ENCODE results near the gene SMARCD1. TPM values are rescaled to one million over a fixed set of nuclear protein-coding genes. Genes with fewer than 3 reads are reported as not detected.

Gene SMARCD1
- total RNA-seq, 1 donor from 2014 or later, result 108 TPM

DNA sequence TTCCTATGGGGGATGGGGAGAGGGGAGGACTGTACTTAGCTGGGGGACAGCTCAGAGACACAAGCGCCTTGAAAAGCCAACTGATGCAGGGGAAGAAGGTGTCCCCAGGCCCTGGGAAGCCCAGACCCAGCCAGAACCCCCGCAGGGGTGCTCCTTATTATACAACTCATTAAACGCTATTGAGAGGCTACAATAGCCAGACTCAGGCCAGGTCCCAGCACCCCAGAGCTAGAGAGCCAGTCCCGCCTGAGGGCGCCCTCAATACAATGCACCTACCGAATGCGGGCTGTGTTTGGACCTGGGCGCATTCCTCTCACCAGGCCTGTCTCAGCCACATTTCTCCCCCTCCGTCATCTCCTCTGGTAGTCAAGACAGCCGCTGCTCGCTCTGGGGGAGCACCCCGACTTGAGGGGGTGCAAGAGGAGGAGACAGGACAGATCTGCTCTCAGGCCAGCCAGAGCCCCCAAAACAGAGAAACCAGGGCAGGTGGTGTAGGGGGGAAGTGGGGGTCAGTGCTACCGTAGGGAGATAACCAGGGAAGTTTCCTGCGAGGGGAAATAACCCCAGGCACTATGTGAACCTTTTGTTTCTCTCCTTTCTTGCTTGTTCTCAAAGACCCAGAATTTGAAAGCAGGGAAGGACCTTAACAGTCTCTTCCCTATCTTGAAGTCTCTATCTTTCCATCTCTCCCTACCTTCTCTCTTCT, 33.9 kb upstream of the SMARCD1 start:
- TF ChIP-seq, protein P1, sequence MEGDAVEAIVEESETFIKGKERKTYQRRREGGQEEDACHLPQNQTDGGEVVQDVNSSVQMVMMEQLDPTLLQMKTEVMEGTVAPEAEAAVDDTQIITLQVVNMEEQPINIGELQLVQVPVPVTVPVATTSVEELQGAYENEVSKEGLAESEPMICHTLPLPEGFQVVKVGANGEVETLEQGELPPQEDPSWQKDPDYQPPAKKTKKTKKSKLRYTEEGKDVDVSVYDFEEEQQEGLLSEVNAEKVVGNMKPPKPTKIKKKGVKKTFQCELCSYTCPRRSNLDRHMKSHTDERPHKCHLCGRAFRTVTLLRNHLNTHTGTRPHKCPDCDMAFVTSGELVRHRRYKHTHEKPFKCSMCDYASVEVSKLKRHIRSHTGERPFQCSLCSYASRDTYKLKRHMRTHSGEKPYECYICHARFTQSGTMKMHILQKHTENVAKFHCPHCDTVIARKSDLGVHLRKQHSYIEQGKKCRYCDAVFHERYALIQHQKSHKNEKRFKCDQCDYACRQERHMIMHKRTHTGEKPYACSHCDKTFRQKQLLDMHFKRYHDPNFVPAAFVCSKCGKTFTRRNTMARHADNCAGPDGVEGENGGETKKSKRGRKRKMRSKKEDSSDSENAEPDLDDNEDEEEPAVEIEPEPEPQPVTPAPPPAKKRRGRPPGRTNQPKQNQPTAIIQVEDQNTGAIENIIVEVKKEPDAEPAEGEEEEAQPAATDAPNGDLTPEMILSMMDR (IDR thresholded peaks at IDR 0.05), result no peak
- CTCF ChIA-PET, result interaction anchor here (1.3 to 2.3 kb wide), 2 partner anchors 12 to 105 kb away, joined by 4 to 9 read pairs; no protein-coding TSS in a partner anchor
- intact Hi-C loops (cut with micrococcal nuclease), result no loop called here

DNA sequence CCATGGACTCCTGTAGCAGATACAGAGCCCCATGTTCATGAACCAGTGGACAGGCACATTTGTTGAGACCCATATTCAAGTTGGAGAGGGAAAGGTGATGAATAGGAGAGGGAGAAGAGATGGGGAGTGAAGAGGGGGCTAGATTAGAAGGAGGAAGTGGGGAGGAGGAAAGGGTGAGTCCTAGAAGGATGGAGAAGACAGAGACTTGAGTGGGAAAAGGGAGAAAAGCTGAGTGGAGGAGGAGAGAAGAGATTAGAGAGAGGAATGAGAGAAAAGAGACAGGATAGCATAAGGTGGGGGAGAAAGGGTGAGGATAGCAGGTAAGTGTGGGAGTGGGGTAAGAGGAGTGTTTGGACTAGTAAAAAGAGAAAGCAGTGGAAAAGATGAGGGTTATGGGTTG, 32.6 kb upstream of the SMARCD1 start:
- Mint-ChIP-seq H3K36me3 (ENCODE audit: low read depth) (no peaks in the 10 kb centered on the region), H3K4me1 (peaks cover 16% of the 10 kb centered on the region), H3K9me3 (no peaks in the 10 kb centered on the region), H3K27ac (no peak overlapping the region), H3K27me3 (peaks cover 44% of the 10 kb centered on the region), H3K4me3 (no peak overlapping the region)
- ChIA-PET CTCF (interaction anchor here (2.3 kb wide), 1 partner anchor 14 kb away, joined by 9 read pairs; no protein-coding TSS in a partner anchor), POLR2A (no interaction called here)
- intact Hi-C loops (cut with micrococcal nuclease), result no loop called here
- ATAC-seq (ENCODE audit: low read depth) (no peak), DNase-seq (no peak)
- TF ChIP-seq, protein P1 (IDR thresholded peaks at IDR 0.05), result no peak

More for the DNA sequence above, 33.9 kb upstream of the SMARCD1 start:
- Mint-ChIP-seq H3K27me3 (peaks cover 37% of the 10 kb centered on the region), H3K4me1 (peaks cover 7% of the 10 kb centered on the region), H3K27ac (no peak overlapping the region), H3K4me3 (no peak overlapping the region), H3K36me3 (ENCODE audit: low read depth) (no peaks in the 10 kb centered on the region), H3K9me3 (no peaks in the 10 kb centered on the region)
- DNase-seq (no peak), ATAC-seq (ENCODE audit: low read depth) (no peak)
- POLR2A ChIA-PET, result interaction anchor here (0.5 to 1.1 kb wide), 2 partner anchors 34 to 60 kb away, joined by 3 read pairs; partner anchors contain the start of genes COX14 and SMARCD1

DNA sequence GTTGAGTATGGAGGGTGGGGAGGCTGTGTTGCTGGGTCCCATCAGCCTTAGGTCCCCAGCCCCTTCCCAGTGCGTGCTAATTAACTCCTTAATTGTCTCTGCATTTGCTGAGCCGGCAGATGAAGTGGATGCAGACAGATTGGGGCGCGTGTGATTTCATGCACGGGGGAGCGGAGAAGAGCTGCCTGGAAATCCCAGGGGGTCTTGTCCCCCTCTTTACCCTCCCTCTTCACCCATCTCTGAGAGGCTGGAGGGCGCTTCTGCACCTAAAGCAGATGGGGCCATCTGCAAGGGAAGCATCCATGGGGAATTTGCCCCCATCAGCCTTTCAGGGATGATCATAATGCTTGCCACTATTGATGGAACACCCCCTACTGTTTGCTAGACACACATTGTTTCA, 32.2 kb upstream of the SMARCD1 start:
- Mint-ChIP-seq H3K4me1 (peaks cover 16% of the 10 kb centered on the region), H3K4me3 (no peak overlapping the region), H3K27me3 (peaks cover 44% of the 10 kb centered on the region), H3K9me3 (no peaks in the 10 kb centered on the region), H3K36me3 (ENCODE audit: low read depth) (no peaks in the 10 kb centered on the region), H3K27ac (no peak overlapping the region)
- ChIA-PET POLR2A (no interaction called here), CTCF (interaction anchor here (1.6 to 2.3 kb wide), 2 partner anchors 14 to 86 kb away, joined by 6 to 9 read pairs; no protein-coding TSS in a partner anchor)
- intact Hi-C loops (cut with micrococcal nuclease), result no loop called here
- ATAC-seq (ENCODE audit: low read depth) (no peak), DNase-seq (no peak)
- TF ChIP-seq, protein P1 (IDR thresholded peaks at IDR 0.05), result no peak

DNA sequence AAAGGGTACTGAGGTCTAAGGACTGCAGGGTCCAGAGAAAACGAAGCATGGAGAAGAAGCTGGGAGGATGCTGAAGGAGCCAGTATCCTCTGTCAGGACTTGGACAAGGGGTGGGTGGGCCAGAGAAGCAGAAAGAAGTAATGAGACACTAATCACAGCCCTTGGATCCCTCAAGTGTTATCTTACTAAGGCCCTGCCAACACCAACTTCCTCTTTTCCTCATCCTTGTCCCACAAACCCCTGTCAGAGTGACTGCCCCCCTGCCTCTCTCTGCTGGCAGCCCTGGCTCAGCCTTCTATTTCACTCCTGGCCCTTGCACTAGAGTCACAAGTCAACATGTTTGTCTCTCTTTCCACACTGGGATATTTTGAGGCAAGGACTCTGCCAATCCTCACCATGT, 31.6 kb upstream of the SMARCD1 start:
- intact Hi-C loops (cut with micrococcal nuclease), result no loop called here
- DNase-seq (no peak), ATAC-seq (ENCODE audit: low read depth) (no peak)
- peaks cover 16% of the 10 kb centered on the region for H3K4me1 Mint-ChIP-seq
- ChIA-PET CTCF (interaction anchor here (1.6 to 2.3 kb wide), 2 partner anchors 15 to 87 kb away, joined by 6 to 9 read pairs; no protein-coding TSS in a partner anchor), POLR2A (no interaction called here)
- TF ChIP-seq, protein P1 (IDR thresholded peaks at IDR 0.05), result no peak
- H3K27ac Mint-ChIP-seq, result no peak overlapping the region
- H3K36me3 Mint-ChIP-seq (ENCODE audit: low read depth), result no peaks in the 10 kb centered on the region
- peaks cover 46% of the 10 kb centered on the region for H3K27me3 Mint-ChIP-seq
- no peak overlapping the region for H3K4me3 Mint-ChIP-seq
- H3K9me3 Mint-ChIP-seq, result no peaks in the 10 kb centered on the region
